Heart left ventricle (tissue), 16 donors: ENCODE measurements around the gene ENTHD1. TPM values are rescaled to one million over a fixed set of nuclear protein-coding genes. Genes with fewer than 3 reads are reported as not detected.

Experiments used
- ATAC-seq, 4 donors: fragments of 200-7000 bp; cut with Tn5 transposase; one replicate each; pipeline ENCODE4 v1.9.1; 2020 to 2022; ENCODE audit warnings: moderate library complexity in 4 of 4, mild to moderate bottlenecking in 3 of 4, moderate number of reproducible peaks in 1 of 4
- DNase-seq, 5 donors: peaks; one replicate each; pipeline ENCODE4 v3.0.0-alpha.2; 2020
- H3K27ac ChIP-seq, 12 donors: fragments of 200-600 bp; sonication (generic) in 4 of 12; one replicate each; pipeline versions ENCODE4 v1.5.0 to v1.8.0; 2016 to 2022; ENCODE audit warnings: mild to moderate bottlenecking in 2 of 12
- H3K27me3 ChIP-seq, 9 donors: fragments of 200-600 bp; sonication (generic) in 2 of 9; one replicate each; pipeline versions ENCODE4 v1.5.1 to v1.8.0; 2016 to 2022; ENCODE audit warnings: mild to moderate bottlenecking in 3 of 9
- H3K36me3 ChIP-seq, 9 donors: fragments of 200-600 bp; sonication (generic) in 2 of 9; one replicate each; pipeline versions ENCODE4 v1.5.0 to v1.8.0; 2018 to 2022; ENCODE audit warnings: mild to moderate bottlenecking in 2 of 9
- H3K4me1 ChIP-seq, 12 donors: fragments of 200-600 bp; sonication (generic) in 4 of 12; one replicate each; pipeline versions ENCODE4 v1.5.0 to v1.8.0; 2016 to 2022; ENCODE audit warnings: mild to moderate bottlenecking in 3 of 12
- H3K4me3 ChIP-seq, 12 donors: fragments of 200-600 bp; sonication (generic) in 4 of 12; one replicate each; pipeline versions ENCODE4 v1.5.0 to v1.8.0; 2017 to 2022; ENCODE audit warnings: mild to moderate bottlenecking in 9 of 12, moderate library complexity in 4 of 12
- H3K9me3 ChIP-seq, 12 donors: fragments of 200-600 bp; sonication (generic) in 4 of 12; one replicate each; pipeline versions ENCODE4 v1.5.0 to v1.8.0; 2016 to 2022; ENCODE audit warnings: mild to moderate bottlenecking in 1 of 12
- POLR2A ChIP-seq, 2 donors: fragments of 450-650 bp; IDR thresholded peaks; one replicate each; pipeline ENCODE4 v1.6.1; 2017; ENCODE audit warnings: antibody characterized with exemption in 2 of 2, mild to moderate bottlenecking in 2 of 2, moderate library complexity in 2 of 2
- WGBS, 4 donors: extraction: QIAGEN DNeasy Blood & Tissue Kit in 2 of 4; methylation state at CpG; one replicate each; pipeline versions ENCODE4 v1.1.5 to v1.1.7; 2013 to 2018; 5-methylcytosine and 5-hydroxymethylcytosine counted together
- intact Hi-C, 10 donors: fragments of 100-400 bp; cut with DNase I; formaldehyde crosslinking; loops; one replicate each; pipeline versions ENCODE4 v1.11.1 to v1.14.2; 2022
- polyA plus RNA-seq, 2 donors: library from polyadenylated mRNA; stranded (reverse); fragments of 200-250 nt; gene quantifications; one replicate each; pipeline ENCODE4 v1.2.3, GENCODE V29; 2013
- total RNA-seq, 9 donors: library from RNA; depleted of rRNA in 2 of 9; stranded (reverse); fragments of >200 nt in 2 of 9; fragmentation: NEBNext Ultra II Directional in 3 of 9; extraction: Animal tissue kit (Norgen Biotek cat#: 25700) in 3 of 9; gene quantifications; one replicate each; pipeline versions ENCODE4 v1.1.0 to v1.2.4, GENCODE V29; 2016 to 2023
- TF ChIP-seq, protein P1 (sequence below), 12 donors: fragments of 200-600 bp; sonication (generic) in 4 of 12; IDR thresholded peaks; one replicate each; pipeline versions ENCODE4 v1.5.0 to v1.8.0; 2018 to 2022; ENCODE audit warnings: antibody characterized with exemption in 12 of 12, mild to moderate bottlenecking in 5 of 12
- donor health status: ischemic (EF 13 %, LVEDD 7.1; RV severe dilation, severe dysfunction).
- donor health status: healthy with polysubstance abuse.
- donor health status: DM: no; HTN: yes; CAD: no.
- donor health status: DM: no; HTN: no; CAD: no.
- donor health status: ischemic (EF 25% LVEDD 6.9; RV normal size, moderate dysfunction).
- donor health status: ischemic (EF 25% LVEDD 5.7; RV mildly dilated, moderate dysfunction).
- donor health status: healthy.
- donor health status: DM: yes; HTN: yes; CAD: no.
- donor health status: ischemic (EF 35%, LVEDD 5.7; RV mildly dilated, moderate dysfunction).
- donor health status: nonischemic (EF 11% LVEDD 7.7; RV severe dilation, severe dysfunction).
- donor health status: DM: yes; HTN: yes; CAD: no.
- donor health status: PGD.
- donor health status: ischemic (EF 29% LVEDD 5.4; RV normal size, mild dysfunction).
- donor health status: nonischemic (EF 23%, LVEDD 6.1; RV moderate dilation, normal function).

ENTHD1 gene
- total and polyA plus RNA-seq, 11 donors: not detected

DNA sequence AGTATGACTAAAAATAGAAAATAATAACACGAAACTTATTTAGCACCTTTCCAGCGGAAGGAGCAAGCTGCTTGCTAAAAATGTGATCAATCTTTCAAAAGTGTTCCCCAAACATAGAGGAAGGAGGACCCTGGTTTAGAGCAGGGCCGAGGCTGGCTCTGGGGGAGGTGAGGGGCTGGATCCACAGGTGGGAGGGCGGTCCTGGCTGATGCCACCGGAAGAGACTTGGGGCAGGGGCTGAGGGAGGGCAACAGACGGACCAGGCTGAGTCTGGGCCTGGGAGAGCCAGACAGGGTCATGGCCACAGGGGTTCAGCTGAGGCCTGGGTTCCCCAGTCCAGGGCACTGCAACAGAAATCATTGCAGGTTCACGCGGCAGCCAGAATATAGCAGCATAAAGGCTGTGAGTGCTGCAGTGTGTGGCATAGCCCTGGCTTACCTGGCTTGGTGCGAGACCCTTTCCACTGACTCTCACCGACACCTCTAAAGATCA is 179.7 kb downstream of the ENTHD1 start:
- WGBS, 4 donors: 80 to 84% (median 82%) methylated on average over 7 to 10 of the region's 10 CpGs
- H3K4me1 ChIP-seq: peaks cover 0 to 9% (median 0%) of the 10 kb centered on the region in 12 donors
- no peaks in the 10 kb centered on the region for H3K36me3 ChIP-seq
- H3K4me3 ChIP-seq: no peak overlapping the region
- intact Hi-C loops: no loop called here
- H3K9me3 ChIP-seq: no peaks in the 10 kb centered on the region
- H3K27ac ChIP-seq: no peak overlapping the region
- H3K27me3 ChIP-seq: peaks cover 0 to 40% (median 6%) of the 10 kb centered on the region in 9 donors
- ATAC-seq (peak in 1 of 4 donors; percentile 9), DNase-seq (no peak)
- TF ChIP-seq POLR2A (IDR thresholded peaks at IDR 0.05): no peak
- TF ChIP-seq, protein P1, sequence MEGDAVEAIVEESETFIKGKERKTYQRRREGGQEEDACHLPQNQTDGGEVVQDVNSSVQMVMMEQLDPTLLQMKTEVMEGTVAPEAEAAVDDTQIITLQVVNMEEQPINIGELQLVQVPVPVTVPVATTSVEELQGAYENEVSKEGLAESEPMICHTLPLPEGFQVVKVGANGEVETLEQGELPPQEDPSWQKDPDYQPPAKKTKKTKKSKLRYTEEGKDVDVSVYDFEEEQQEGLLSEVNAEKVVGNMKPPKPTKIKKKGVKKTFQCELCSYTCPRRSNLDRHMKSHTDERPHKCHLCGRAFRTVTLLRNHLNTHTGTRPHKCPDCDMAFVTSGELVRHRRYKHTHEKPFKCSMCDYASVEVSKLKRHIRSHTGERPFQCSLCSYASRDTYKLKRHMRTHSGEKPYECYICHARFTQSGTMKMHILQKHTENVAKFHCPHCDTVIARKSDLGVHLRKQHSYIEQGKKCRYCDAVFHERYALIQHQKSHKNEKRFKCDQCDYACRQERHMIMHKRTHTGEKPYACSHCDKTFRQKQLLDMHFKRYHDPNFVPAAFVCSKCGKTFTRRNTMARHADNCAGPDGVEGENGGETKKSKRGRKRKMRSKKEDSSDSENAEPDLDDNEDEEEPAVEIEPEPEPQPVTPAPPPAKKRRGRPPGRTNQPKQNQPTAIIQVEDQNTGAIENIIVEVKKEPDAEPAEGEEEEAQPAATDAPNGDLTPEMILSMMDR (IDR thresholded peaks at IDR 0.05): no peak

DNA sequence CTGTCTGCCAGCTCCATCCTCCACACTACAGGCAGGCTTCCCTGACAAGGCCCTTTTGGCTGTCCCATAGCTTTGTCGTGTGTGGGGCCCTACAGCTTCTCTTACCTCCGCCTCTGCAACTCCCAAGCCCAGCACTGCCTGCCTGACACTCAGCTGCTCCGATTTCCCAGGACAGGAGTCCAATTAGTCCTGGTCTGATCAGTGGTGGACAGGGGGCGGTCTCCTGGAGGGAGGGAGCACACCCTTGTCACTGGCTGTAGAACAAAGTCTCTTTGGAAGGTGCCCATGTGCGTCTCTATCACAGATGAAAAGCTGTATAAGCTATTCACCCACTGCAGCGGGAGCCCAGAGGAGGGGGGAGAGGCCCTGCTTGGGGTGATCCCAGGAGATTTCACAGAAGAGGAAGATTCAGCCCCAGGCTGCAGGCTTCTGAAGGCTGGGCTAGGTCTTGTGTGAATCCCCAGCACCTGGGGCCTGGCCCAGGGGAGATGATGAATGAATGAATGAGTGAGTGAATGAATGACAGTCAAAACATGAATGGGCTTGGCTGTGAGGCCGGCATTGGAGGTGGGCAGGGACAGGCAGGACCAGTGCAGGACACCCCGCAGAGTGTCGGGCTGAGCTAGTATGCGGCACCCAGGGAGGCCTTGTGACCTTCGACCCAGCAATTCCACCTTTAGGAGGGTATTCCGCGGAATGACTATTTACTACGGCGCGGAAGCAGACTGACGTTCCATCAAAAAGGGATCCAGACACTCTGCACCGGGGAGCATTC is 180.6 kb downstream of the ENTHD1 start:
- intact Hi-C loops: no loop called here
- Histone ChIP-seq H3K27me3 (peaks cover 0 to 45% (median 6%) of the 10 kb centered on the region in 9 donors), H3K9me3 (no peaks in the 10 kb centered on the region), H3K4me1 (peaks cover 0 to 9% (median 0%) of the 10 kb centered on the region in 12 donors), H3K36me3 (no peaks in the 10 kb centered on the region), H3K27ac (no peak overlapping the region), H3K4me3 (no peak overlapping the region)
- ATAC-seq (no peak), DNase-seq (no peak)
- TF ChIP-seq, protein P1 (IDR thresholded peaks at IDR 0.05): no peak
- TF ChIP-seq POLR2A (IDR thresholded peaks at IDR 0.05): no peak
- 58 to 69% (median 65%) methylated on average over 18 of the region's 18 CpGs for WGBS, 4 donors

DNA sequence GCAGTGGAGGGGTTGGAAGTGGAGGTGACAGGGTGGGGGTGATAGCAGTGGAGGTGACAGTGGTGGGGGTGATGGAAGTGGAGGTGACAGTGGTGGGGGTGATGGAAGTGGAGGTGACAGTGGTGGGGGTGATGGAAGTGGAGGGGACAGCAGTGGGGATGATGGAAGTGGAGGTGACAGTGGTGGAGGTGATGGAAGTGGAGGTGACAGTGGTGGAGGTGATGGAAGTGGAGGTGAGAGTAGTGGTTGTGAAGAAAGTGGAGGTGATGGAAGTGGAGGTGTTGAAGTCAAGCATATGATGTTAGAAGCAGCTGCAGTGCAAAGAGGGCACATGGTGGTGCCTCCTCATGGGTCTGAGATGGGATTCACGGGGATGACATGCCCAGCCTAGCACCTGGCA is 181.5 kb downstream of the ENTHD1 start:
- 80 to 90% (median 89%) methylated on average over 1 of the region's 1 CpG for WGBS, 4 donors
- Histone ChIP-seq H3K36me3 (no peaks in the 10 kb centered on the region), H3K9me3 (no peaks in the 10 kb centered on the region), H3K4me3 (no peak overlapping the region), H3K27ac (no peak overlapping the region), H3K27me3 (peaks cover 0 to 45% (median 6%) of the 10 kb centered on the region in 9 donors), H3K4me1 (peaks cover 0 to 9% (median 0%) of the 10 kb centered on the region in 12 donors)
- TF ChIP-seq POLR2A (IDR thresholded peaks at IDR 0.05): no peak
- TF ChIP-seq, protein P1 (IDR thresholded peaks at IDR 0.05): no peak
- ATAC-seq (no peak), DNase-seq (peak in 1 of 5 donors; percentile 4)
- intact Hi-C loops: no loop called here

DNA sequence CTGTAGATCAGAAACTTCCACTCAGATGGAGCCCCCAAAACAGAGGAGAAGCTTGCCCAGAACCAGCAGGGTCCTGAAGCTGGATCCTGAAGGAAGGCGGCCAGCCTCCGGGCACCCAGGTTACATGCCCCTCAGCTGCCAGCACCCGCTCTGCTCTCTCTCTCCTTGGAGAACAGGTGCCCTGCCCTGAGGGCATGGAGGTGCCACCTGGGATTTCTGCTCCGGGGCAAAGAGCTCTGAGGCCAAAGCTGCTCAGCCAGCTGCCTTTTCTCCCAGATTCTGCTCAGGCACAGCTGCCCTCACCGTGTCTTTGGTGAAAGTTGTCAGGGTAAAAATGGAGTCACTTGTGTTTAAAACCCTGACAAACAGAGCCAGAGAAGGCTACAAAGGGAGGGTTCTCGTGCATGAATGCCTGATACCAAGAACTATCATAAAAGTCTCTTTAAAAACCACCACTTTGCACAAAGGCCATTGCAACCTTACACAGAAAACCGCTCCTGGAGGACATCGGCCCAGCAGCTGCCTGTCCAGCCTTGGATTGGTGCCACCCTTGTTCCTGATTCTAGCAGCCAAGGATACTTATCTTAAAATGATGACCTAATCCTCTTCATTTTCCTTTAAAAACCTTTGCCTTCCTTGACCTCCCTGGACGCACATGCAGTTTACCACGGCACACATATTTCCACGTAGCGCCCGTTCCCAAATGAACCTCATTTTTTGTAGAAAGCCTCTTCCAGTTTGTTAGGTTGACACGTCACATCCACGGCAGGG is 183.0 kb downstream of the ENTHD1 start:
- Histone ChIP-seq H3K27ac (no peak overlapping the region), H3K4me3 (no peak overlapping the region), H3K9me3 (no peaks in the 10 kb centered on the region), H3K27me3 (peaks cover 0 to 58% (median 6%) of the 10 kb centered on the region in 9 donors), H3K4me1 (peaks cover 0 to 9% (median 0%) of the 10 kb centered on the region in 12 donors), H3K36me3 (no peaks in the 10 kb centered on the region)
- ATAC-seq (peak in 1 of 4 donors; percentile 34), DNase-seq (peak in 2 of 5 donors; percentile 41 to 62)
- intact Hi-C loops: no loop called here
- 44 to 67% (median 55%) methylated on average over 12 to 15 of the region's 15 CpGs for WGBS, 4 donors
- TF ChIP-seq, protein P1 (IDR thresholded peaks at IDR 0.05): no peak
- TF ChIP-seq POLR2A (IDR thresholded peaks at IDR 0.05): no peak
